IMR-90 (cell line): ENCODE measurements around the gene PRDX5. TPM values are rescaled to one million over a fixed set of nuclear protein-coding genes. Genes with fewer than 3 reads are reported as not detected.

ENCODE experiments used
- ATAC-seq: fragments of 200-7000 bp; cut with Tn5 transposase; 2 replicates; pipeline ENCODE4 v1.9.1; 2020; ENCODE audit warnings: low read depth, mild to moderate bottlenecking, moderate library complexity
- BruUV-seq: library from RNA; stranded (reverse); fragments of 400-500 nt; replicated peaks from 2 replicates; lab custom pipeline; 2021; lab: Mats Ljungman, UMichigan
- CTCF ChIA-PET: fragments of 300-600 bp; formaldehyde crosslinking; extraction: SDS; loops from one replicate; lab custom pipeline; 2021; ENCODE audit warnings: antibody characterized with exemption; lab: Yijun Ruan, JAX
- POLR2A ChIA-PET: fragments of 300-600 bp; sonication (Branson Sonifier 250); formaldehyde crosslinking; loops from one replicate; lab custom pipeline; 2022; ENCODE audit warnings: antibody characterized with exemption; ENCODE audit not compliant: unreplicated experiment; lab: Charles Lee
- DNase-seq: peaks from one replicate; pipeline ENCODE4 v3.0.0; 2013
- H2AFZ ChIP-seq: replicated peaks from 2 replicates; pipeline ENCODE3; 2013; ENCODE audit warnings: low read length, mild to moderate bottlenecking; ENCODE audit not compliant: poor library complexity
- H2AK5ac ChIP-seq: 2 replicates; pipeline ENCODE4 v1.6.1; 2013; ENCODE audit warnings: low read depth, low read length, inconsistent platforms
- H2AK9ac ChIP-seq: replicated peaks from 2 replicates; pipeline ENCODE3; 2013; ENCODE audit warnings: mild to moderate bottlenecking, low read depth, low read length, moderate library complexity; ENCODE audit not compliant: poor library complexity
- H2BK120ac ChIP-seq: 2 replicates; pipeline ENCODE4 v1.6.1; 2013; ENCODE audit warnings: low read depth, low read length, inconsistent platforms
- H2BK15ac ChIP-seq: 3 replicates; pipeline ENCODE4 v1.6.1; 2013; ENCODE audit warnings: low read depth, low read length, inconsistent platforms
- H2BK20ac ChIP-seq: 2 replicates; pipeline ENCODE4 v1.6.1; 2013; ENCODE audit warnings: low read depth, mild to moderate bottlenecking, inconsistent platforms, low read length, moderate library complexity
- H2BK5ac ChIP-seq: 2 replicates; pipeline ENCODE4 v1.6.1; 2013; ENCODE audit warnings: mild to moderate bottlenecking, low read depth, low read length, inconsistent platforms; ENCODE audit not compliant: poor library complexity, severe bottlenecking
- H3K14ac ChIP-seq: replicated peaks from 2 replicates; pipeline ENCODE4 v1.6.1; 2013; ENCODE audit warnings: low read depth, low read length, inconsistent platforms
- H3K18ac ChIP-seq: 2 replicates; pipeline ENCODE4 v1.6.1; 2013; ENCODE audit warnings: low read depth, low read length, control low read depth
- H3K23ac ChIP-seq: 2 replicates; pipeline ENCODE4 v1.6.1; 2013; ENCODE audit warnings: low read depth, low read length, inconsistent platforms
- H3K27ac ChIP-seq: 2 replicates; pipeline ENCODE4 v1.5.1; 2013; ENCODE audit warnings: mild to moderate bottlenecking, control low read depth, low read length; ENCODE audit not compliant: insufficient read depth
- H3K27me3 ChIP-seq: 2 replicates; pipeline ENCODE4 v1.6.1; 2013; ENCODE audit warnings: low read length; ENCODE audit not compliant: control insufficient read depth, insufficient read depth
- H3K36me3 ChIP-seq: 2 replicates; pipeline ENCODE4 v1.6.1; 2013; ENCODE audit warnings: low read length, mixed read lengths; ENCODE audit not compliant: control insufficient read depth, insufficient read depth
- H3K4ac ChIP-seq: 2 replicates; pipeline ENCODE4 v1.6.1; 2013; ENCODE audit warnings: low read depth, low read length, inconsistent platforms
- H3K4me1 ChIP-seq: 2 replicates; pipeline ENCODE4 v1.6.1; 2013; ENCODE audit warnings: low read length, mixed read lengths; ENCODE audit not compliant: control insufficient read depth, insufficient read depth
- H3K4me2 ChIP-seq: 2 replicates; pipeline ENCODE4 v1.6.1; 2013; ENCODE audit warnings: low read depth, mild to moderate bottlenecking, control low read depth, low read length, moderate library complexity
- H3K4me3 ChIP-seq: 2 replicates; pipeline ENCODE4 v1.5.1; 2013; ENCODE audit warnings: low read depth, mild to moderate bottlenecking, control low read depth, low read length, moderate library complexity; ENCODE audit not compliant: insufficient read depth
- H3K56ac ChIP-seq: 2 replicates; pipeline ENCODE4 v1.6.1; 2013; ENCODE audit warnings: low read length, inconsistent platforms; ENCODE audit not compliant: insufficient read depth; ENCODE audit errors: extremely low read depth
- H3K79me1 ChIP-seq, 2 experiments: 2 replicates each; pipeline ENCODE4 v1.6.1; 2013; ENCODE audit warnings: low read length in 2 of 2, inconsistent platforms in 1 of 2, low read depth in 1 of 2
- H3K9ac ChIP-seq: 2 replicates; pipeline ENCODE4 v1.6.1; 2013; ENCODE audit warnings: low read depth, low read length, control low read depth
- H3K9me1 ChIP-seq: 2 replicates; pipeline ENCODE4 v1.6.1; 2013; ENCODE audit warnings: low read length, inconsistent platforms; ENCODE audit not compliant: insufficient read depth
- H3K9me3 ChIP-seq: 2 replicates; pipeline ENCODE4 v1.6.1; 2013; ENCODE audit warnings: low read length; ENCODE audit not compliant: control insufficient read depth, insufficient read depth
- H4K20me1 ChIP-seq: 2 replicates; pipeline ENCODE4 v1.6.1; 2013; ENCODE audit warnings: low read length, inconsistent platforms; ENCODE audit not compliant: insufficient read depth
- H4K5ac ChIP-seq: 2 replicates; pipeline ENCODE4 v1.6.1; 2013; ENCODE audit warnings: mild to moderate bottlenecking, low read depth, low read length, control low read depth
- H4K8ac ChIP-seq, 2 experiments: 2 replicates each; pipeline ENCODE4 v1.6.1; 2013; ENCODE audit warnings: low read depth in 2 of 2, low read length in 2 of 2, control low read depth in 1 of 2, inconsistent platforms in 1 of 2
- H4K91ac ChIP-seq: 2 replicates; pipeline ENCODE4 v1.6.1; 2013; ENCODE audit warnings: low read depth, low read length, inconsistent platforms; ENCODE audit not compliant: insufficient read depth
- SMC3 ChIP-seq: fragments of 150-350 bp; IDR thresholded peaks from 2 replicates; pipeline ENCODE4 v1.6.1; 2016; ENCODE audit warnings: low read depth, mild to moderate bottlenecking, antibody characterized with exemption, low read length, moderate library complexity
- WGBS, 2 experiments: methylation state at CpG; one replicate each; pipeline versions ENCODE4 v1.1.5 to v1.1.7; 2013; ENCODE audit warnings: missing lambda C conversion rate in 2 of 2; ENCODE audit not compliant: insufficient read length in 1 of 2; ENCODE audit errors: extremely low coverage in 2 of 2; 5-methylcytosine and 5-hydroxymethylcytosine counted together
- dilution Hi-C: fragments of 300-500 bp; cut with HindIII; formaldehyde crosslinking; loops from one replicate; pipeline ENCODE4 v1.14.3; 2018; ENCODE audit warnings: low sequenced_read_pairs; ENCODE audit not compliant: unreplicated experiment
- in situ Hi-C: fragments of 300-500 bp; cut with MboI; formaldehyde crosslinking; loops from 3 replicates; pipeline ENCODE4 v1.14.3; 2019; ENCODE audit warnings: low sequenced_read_pairs, inconsistent platforms, mixed read lengths
- intact Hi-C: fragments of 100-400 bp; cut with micrococcal nuclease; formaldehyde crosslinking; loops from 2 replicates; pipeline ENCODE4 v1.10.0; 2022
- polyA plus RNA-seq, 3 experiments: library from polyadenylated mRNA; depleted of rRNA; stranded (reverse); fragments of >200 nt; gene quantifications; 2 replicates each; pipeline ENCODE4 v1.2.3, GENCODE V29; 2012; ENCODE audit warnings: low replicate concordance in 1 of 3
- total RNA-seq: library from RNA; depleted of rRNA; stranded (reverse); fragments of >200 nt; gene quantifications from 2 replicates; pipeline ENCODE4 v1.2.3, GENCODE V29; 2012

Gene PRDX5
- total and polyA plus RNA-seq, 2 of the 4 experiments (the other 2 are of a cell fraction), result 120 to 292 TPM

- Histone ChIP-seq H2AK9ac (peak overlapping the region; percentile 83), H3K9me3 (no peaks in the 10 kb centered on the region), H2BK5ac (peak overlapping the region; percentile 66), H3K56ac (no peak overlapping the region; the same call in 1 of the 2 replicates), H4K20me1 (peaks cover 7% of the 10 kb centered on the region), H2BK120ac (no peak overlapping the region; the same call in 1 of the 2 replicates), H3K4me1 (peaks cover 9% of the 10 kb centered on the region; the same call in 1 of the 2 replicates), H2AK5ac (peak overlapping the region; percentile 83; the same call in 1 of the 2 replicates), H4K8ac (peak overlapping the region; percentile 15 to 47; a peak in 3 of 4 replicates), H2AFZ (peak overlapping the region; percentile 89), H4K5ac (peak overlapping the region; percentile 1; the same call in 1 of the 2 replicates), H2BK15ac (no peak overlapping the region), H3K14ac (peak overlapping the region; percentile 88), H2BK20ac (no peak overlapping the region), H3K27ac (peak overlapping the region; percentile 86; the same call in 1 of the 2 replicates), H3K9me1 (no peaks in the 10 kb centered on the region), H3K4ac (peak overlapping the region; percentile 54), H3K79me1 (peaks cover 19 to 30% of the 10 kb centered on the region in 2 experiments), H3K4me2 (peak overlapping the region; percentile 90), H3K4me3 (peak overlapping the region; percentile 58), H3K18ac (no peak overlapping the region), H3K36me3 (no peaks in the 10 kb centered on the region), H3K9ac (peak overlapping the region; percentile 80), H4K91ac (no peak overlapping the region; the same call in 1 of the 2 replicates), H3K27me3 (no peaks in the 10 kb centered on the region), H3K23ac (peak overlapping the region; percentile 19; the same call in 1 of the 2 replicates)
- intact Hi-C loops (loop anchor here (1.0 to 10.0 kb wide), 2 partner anchors 49 to 302 kb away; no protein-coding TSS in a partner anchor), dilution Hi-C loops (no loop called here), in situ Hi-C loops (no loop called here)
- ATAC-seq (no peak), DNase-seq (no peak)
- BruUV-seq, result no TSS peak
- CTCF ChIA-PET, result no interaction called here
- POLR2A ChIA-PET, result no interaction called here
- 23% methylated on average over 8 of the region's 9 CpGs; no CpG with 5 or more reads in 1 of the 2 experiments for WGBS, 2 experiments
- TF ChIP-seq SMC3, result no peak
Measured at GRCh38 chr11:64306563-64306875, 11.4 kb upstream of the PRDX5 start.
